Lower leg skin (tissue), 4 donors: ENCODE measurements around the gene ZHX3. TPM values are rescaled to one million over a fixed set of nuclear protein-coding genes. Genes with fewer than 3 reads are reported as not detected.

Source experiments
- DNase-seq, 2 donors: peaks; one replicate each; pipeline ENCODE4 v3.0.0-alpha.2; 2019; ENCODE audit warnings: low spot score in 2 of 2
- H3K4me3 ChIP-seq: fragments of 200-600 bp; sonication (generic); 2 replicates; pipeline ENCODE4 v1.5.1; 2017; ENCODE audit warnings: mild to moderate bottlenecking, low read depth; ENCODE audit not compliant: poor library complexity, severe bottlenecking
- POLR2A ChIP-seq, 2 donors: fragments of 450-650 bp; IDR thresholded peaks; one replicate each; pipeline ENCODE4 v1.6.1; 2016 to 2017; ENCODE audit warnings: antibody characterized with exemption in 2 of 2, mild to moderate bottlenecking in 1 of 2, moderate library complexity in 1 of 2
- WGBS, 2 donors: methylation state at CpG; one replicate each; pipeline ENCODE4 v1.1.5; 2018; 5-methylcytosine and 5-hydroxymethylcytosine counted together
- intact Hi-C: fragments of 100-400 bp; cut with DNase I; formaldehyde crosslinking; loops from one replicate; pipeline ENCODE4 v1.15.0; 2023; ENCODE audit warnings: low total_unique reads
- total RNA-seq, 4 donors: library from RNA; depleted of rRNA; stranded (reverse); fragments of >200 nt; gene quantifications; one replicate each; pipeline ENCODE4 v1.1.0, GENCODE V29; 2016
- TF ChIP-seq, protein P1 (sequence below), 3 donors: fragments of 450-650 bp; IDR thresholded peaks; one replicate each; pipeline ENCODE4 v1.5.1; 2016; ENCODE audit warnings: antibody characterized with exemption in 3 of 3, mild to moderate bottlenecking in 3 of 3, moderate library complexity in 2 of 3

Gene ZHX3
- total RNA-seq, 4 donors from 2014 or later, result 19.3 to 33.1 (median 25.5) TPM

DNA sequence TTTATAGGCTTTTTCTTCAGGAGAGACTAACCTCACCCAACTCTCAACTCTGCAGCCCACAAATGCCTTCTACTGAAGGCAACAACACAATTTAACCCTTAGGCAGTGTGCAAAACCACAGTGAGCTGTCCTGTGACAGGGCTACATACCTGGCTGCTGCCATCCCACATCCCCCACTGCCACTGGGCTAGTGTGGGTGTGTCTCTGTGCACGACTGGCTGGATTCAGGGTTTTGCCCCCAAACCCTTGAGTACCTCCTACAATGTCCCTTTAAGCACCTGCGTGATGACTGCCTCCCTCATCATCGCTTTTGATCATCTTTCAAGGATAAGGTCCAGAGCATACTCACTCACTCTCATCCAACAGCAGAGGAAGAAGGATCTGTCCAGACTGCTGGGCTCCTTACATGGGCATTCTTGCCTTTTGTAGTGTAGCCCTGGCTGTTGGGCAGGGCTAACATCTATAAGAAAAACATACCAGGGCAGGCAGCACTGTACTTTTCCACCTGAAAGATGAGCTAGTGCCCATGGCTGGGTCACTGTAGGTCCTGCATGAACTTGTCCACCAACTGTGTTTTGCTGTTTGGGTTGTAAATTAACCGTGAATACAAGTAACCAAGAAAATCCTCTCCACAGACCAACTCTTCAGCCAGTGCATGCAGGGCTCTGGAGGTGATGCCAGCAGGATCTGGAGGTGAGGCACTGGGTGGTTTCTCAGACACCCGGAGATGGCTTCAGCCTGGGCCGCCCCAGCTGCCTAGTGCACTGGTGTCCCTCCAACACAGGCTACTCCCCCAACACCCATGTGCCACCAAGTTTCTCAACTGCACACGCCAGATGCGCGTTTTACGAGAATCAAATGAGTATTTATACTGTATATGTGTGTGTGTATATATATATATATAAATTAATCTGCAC is 135.0 kb downstream of the ZHX3 start:
- TF ChIP-seq, protein P1, sequence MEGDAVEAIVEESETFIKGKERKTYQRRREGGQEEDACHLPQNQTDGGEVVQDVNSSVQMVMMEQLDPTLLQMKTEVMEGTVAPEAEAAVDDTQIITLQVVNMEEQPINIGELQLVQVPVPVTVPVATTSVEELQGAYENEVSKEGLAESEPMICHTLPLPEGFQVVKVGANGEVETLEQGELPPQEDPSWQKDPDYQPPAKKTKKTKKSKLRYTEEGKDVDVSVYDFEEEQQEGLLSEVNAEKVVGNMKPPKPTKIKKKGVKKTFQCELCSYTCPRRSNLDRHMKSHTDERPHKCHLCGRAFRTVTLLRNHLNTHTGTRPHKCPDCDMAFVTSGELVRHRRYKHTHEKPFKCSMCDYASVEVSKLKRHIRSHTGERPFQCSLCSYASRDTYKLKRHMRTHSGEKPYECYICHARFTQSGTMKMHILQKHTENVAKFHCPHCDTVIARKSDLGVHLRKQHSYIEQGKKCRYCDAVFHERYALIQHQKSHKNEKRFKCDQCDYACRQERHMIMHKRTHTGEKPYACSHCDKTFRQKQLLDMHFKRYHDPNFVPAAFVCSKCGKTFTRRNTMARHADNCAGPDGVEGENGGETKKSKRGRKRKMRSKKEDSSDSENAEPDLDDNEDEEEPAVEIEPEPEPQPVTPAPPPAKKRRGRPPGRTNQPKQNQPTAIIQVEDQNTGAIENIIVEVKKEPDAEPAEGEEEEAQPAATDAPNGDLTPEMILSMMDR (IDR thresholded peaks at IDR 0.05), result no peak
- TF ChIP-seq POLR2A (IDR thresholded peaks at IDR 0.05), result no peak
- intact Hi-C loops, result no loop called here
- WGBS, 2 donors, result 85 to 95% methylated on average over 10 of the region's 10 CpGs
- no peak overlapping the region for H3K4me3 ChIP-seq
- DNase-seq, result peak in 1 of 2 donors; percentile 76

DNA sequence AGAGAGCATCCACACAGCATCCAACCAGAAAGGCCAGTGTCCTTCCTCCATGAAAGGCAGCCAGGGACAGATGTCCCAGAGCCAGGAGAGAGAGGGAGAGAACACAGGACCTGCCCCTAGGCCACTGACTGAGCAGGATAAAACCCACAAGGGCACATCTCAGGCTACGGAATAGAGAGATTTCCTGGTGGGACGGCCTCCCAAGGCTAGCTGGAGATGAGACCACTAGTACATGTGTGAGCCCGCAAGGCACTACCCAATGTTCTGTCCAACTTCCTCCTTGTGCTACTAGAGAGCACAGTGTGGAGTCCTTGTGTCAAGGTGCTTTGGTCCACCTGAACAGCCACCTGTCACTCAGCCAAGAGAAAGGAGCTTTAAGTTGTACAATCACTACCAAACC is 136.0 kb downstream of the ZHX3 start:
- intact Hi-C loops, result no loop called here
- TF ChIP-seq, protein P1 (IDR thresholded peaks at IDR 0.05), result no peak
- no peak for TF ChIP-seq POLR2A (IDR thresholded peaks at IDR 0.05)
- 86 to 95% methylated on average over 3 of the region's 3 CpGs for WGBS, 2 donors
- DNase-seq, result peak; percentile 11 to 56
- H3K4me3 ChIP-seq, result no peak overlapping the region

DNA sequence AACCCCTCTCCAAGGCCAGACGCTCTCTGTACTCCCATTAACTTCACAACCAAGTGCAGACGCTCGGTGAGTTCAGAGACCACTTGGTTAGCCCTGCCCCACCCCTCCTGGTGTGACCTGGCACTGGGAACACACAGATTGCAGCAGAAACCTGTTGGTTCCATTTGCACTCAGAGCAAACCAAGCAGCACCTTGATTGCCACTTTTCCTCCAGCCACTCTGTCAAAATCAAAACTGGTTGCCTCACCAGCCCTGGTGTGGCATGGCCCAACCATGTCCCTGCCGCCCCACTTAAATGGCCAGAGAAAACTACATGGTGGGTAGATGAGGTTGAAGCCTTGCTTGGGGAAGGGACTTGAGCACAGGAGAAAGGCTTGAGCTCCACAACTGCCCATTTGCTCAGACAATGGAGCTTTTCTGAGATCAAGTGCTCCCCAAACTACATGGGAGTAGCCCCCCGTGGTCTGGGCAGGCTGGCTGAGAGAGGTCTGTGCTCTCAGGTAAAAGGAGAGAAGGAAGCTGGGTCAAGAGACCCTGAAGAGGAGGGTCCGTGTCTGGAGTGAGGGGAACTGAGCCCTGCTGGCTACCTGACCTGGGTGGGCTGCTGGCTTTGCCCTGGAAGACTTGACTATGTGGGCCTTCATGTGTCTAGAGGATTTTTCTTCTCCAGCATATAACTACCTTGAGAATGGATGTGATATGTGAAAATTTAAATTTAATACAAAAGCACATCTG is 136.8 kb downstream of the ZHX3 start:
- intact Hi-C loops, result no loop called here
- DNase-seq, result peak; percentile 6 to 72
- TF ChIP-seq, protein P1 (IDR thresholded peaks at IDR 0.05), result no peak
- no peak for TF ChIP-seq POLR2A (IDR thresholded peaks at IDR 0.05)
- H3K4me3 ChIP-seq, result no peak overlapping the region
- 92 to 96% methylated on average over 6 of the region's 6 CpGs for WGBS, 2 donors

DNA sequence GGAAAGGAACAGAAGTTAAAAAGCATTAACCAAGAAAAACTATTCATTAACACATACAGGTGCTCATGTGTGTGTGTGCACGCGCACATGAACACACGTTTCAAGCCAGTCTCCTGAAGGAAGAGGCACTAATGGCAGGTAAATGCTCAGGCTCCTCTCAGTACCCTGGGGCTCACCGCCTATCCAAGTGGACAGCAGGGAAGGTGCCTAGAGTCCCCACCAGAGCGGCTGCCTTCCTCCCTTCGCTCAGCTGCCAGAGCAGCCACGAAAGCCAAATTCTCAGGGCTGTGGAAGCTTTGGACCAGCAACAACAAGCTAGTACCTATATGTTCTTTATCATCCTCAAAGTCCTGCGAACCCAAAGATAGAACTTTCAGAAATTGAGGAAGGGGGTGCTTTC is 137.6 kb downstream of the ZHX3 start:
- TF ChIP-seq, protein P1 (IDR thresholded peaks at IDR 0.05), result no peak
- no peak overlapping the region for H3K4me3 ChIP-seq
- DNase-seq, result peak; percentile 6 to 50
- intact Hi-C loops, result loop anchor here (10.0 kb wide), 1 partner anchor 65 kb away; no protein-coding TSS in a partner anchor
- WGBS, 2 donors, result 97 to 99% methylated on average over 8 of the region's 8 CpGs

DNA sequence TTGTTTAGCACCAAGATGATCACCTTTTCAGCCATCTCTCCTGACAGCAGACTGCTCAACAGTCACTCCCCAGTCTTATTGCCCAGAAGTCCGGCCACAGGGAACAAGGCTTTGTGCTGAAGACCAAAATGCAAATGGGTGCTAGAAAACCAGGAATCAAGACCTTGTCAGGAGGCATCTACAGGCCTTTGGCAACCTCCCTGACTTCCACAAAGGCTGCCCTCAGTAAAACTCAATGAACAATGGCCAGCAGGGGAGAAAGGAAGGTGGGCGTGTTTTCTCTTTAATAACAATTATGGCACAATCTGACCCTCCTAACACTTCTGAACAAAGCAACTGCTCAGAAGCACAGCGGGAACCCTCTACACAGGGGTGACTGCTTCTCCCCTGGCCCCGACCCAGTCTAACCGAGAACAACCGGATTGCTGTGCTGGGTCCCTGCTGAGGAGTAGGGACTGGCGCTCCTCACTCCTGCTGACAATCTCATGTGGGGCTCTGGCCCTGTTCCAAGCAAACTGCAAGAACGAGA is 138.6 kb downstream of the ZHX3 start:
- WGBS, 2 donors, result 72 to 74% methylated on average over 8 of the region's 8 CpGs
- H3K4me3 ChIP-seq, result no peak overlapping the region
- intact Hi-C loops, result loop anchor here (10.0 kb wide), 1 partner anchor 66 kb away; no protein-coding TSS in a partner anchor

More for the DNA sequence above, 138.6 kb downstream of the ZHX3 start:
- TF ChIP-seq POLR2A (IDR thresholded peaks at IDR 0.05), result no peak
- TF ChIP-seq, protein P1 (IDR thresholded peaks at IDR 0.05), result no peak
- DNase-seq, result peak; percentile 14 to 69
